ENCODE results near the gene PTGER3.

GRCh38 chr1:70945676-70946075, 101.9 kb downstream of the PTGER3 start:
- no peak for TF ChIP-seq CTCF (IDR thresholded peaks at IDR 0.05)
- TF ChIP-seq POLR2A (IDR thresholded peaks at IDR 0.05) = no peak
